Nephron progenitor cell (in vitro differentiated cells): ENCODE measurements around the gene CBX1.

Experiments
- DNase-seq: peaks from one replicate; pipeline ENCODE4 v3.0.0; 2021
- H3K27ac Mint-ChIP-seq: 2 replicates; pipeline ENCODE4 v1.8.0; 2021; ENCODE audit warnings: mild to moderate bottlenecking, moderate library complexity, mixed read lengths
- H3K27me3 Mint-ChIP-seq: 2 replicates; pipeline ENCODE4 v1.8.0; 2021; ENCODE audit warnings: mild to moderate bottlenecking, low read depth, mixed read lengths; ENCODE audit not compliant: poor library complexity
- H3K36me3 Mint-ChIP-seq: 2 replicates; pipeline ENCODE4 v1.8.0; 2021; ENCODE audit warnings: low read depth, mixed read lengths
- H3K4me1 Mint-ChIP-seq: 2 replicates; pipeline ENCODE4 v1.8.0; 2021; ENCODE audit warnings: mixed read lengths
- H3K4me3 Mint-ChIP-seq: 2 replicates; pipeline ENCODE4 v1.8.0; 2021; ENCODE audit warnings: mild to moderate bottlenecking, moderate library complexity, mixed read lengths
- H3K9me3 Mint-ChIP-seq: 2 replicates; pipeline ENCODE4 v1.8.0; 2021; ENCODE audit warnings: mild to moderate bottlenecking, moderate library complexity, mixed read lengths
- CTCF ChIP-seq: fragments of 200-600 bp; sonication (generic); IDR thresholded peaks from 2 replicates; pipeline ENCODE4 v1.5.0; 2021; ENCODE audit warnings: antibody characterized with exemption

Gene CBX1

GRCh38 chr17:48055531-48056245, 45.6 kb downstream of the CBX1 start:
- Mint-ChIP-seq H3K36me3 (peaks cover 55% of the 10 kb centered on the region), H3K27me3 (no peaks in the 10 kb centered on the region), H3K27ac (peak overlapping the region; percentile 93), H3K4me3 (peak overlapping the region; percentile 96), H3K9me3 (no peaks in the 10 kb centered on the region), H3K4me1 (peaks cover 68% of the 10 kb centered on the region)
- no peak for TF ChIP-seq CTCF
- DNase-seq: no peak

- peaks cover 49% of the 10 kb centered on the region for H3K36me3 Mint-ChIP-seq
- H3K27me3 Mint-ChIP-seq: no peaks in the 10 kb centered on the region
- no peak for TF ChIP-seq CTCF
- H3K27ac Mint-ChIP-seq: peak overlapping the region; percentile 97
- no peaks in the 10 kb centered on the region for H3K9me3 Mint-ChIP-seq
- peak overlapping the region; percentile 96 for H3K4me3 Mint-ChIP-seq
- H3K4me1 Mint-ChIP-seq: peaks cover 75% of the 10 kb centered on the region
- DNase-seq: peak; percentile 89
Observed at GRCh38 chr17:48054238-48055185, 46.8 kb downstream of the CBX1 start.

- peak overlapping the region; percentile 96 for H3K4me3 Mint-ChIP-seq
- no peak for TF ChIP-seq CTCF
- no peaks in the 10 kb centered on the region for H3K9me3 Mint-ChIP-seq
- peaks cover 42% of the 10 kb centered on the region for H3K36me3 Mint-ChIP-seq
- no peak for DNase-seq
- H3K27me3 Mint-ChIP-seq: no peaks in the 10 kb centered on the region
- H3K27ac Mint-ChIP-seq: peak overlapping the region; percentile 97
- peaks cover 76% of the 10 kb centered on the region for H3K4me1 Mint-ChIP-seq
Observed at GRCh38 chr17:48053758-48054237, 47.5 kb downstream of the CBX1 start.

GRCh38 chr17:48052956-48053757, 48.1 kb downstream of the CBX1 start:
- H3K27me3 Mint-ChIP-seq: no peaks in the 10 kb centered on the region
- peak; percentile 29 for DNase-seq
- H3K36me3 Mint-ChIP-seq: peaks cover 35% of the 10 kb centered on the region
- peak overlapping the region; percentile 96 for H3K4me3 Mint-ChIP-seq
- peak overlapping the region; percentile 97 for H3K27ac Mint-ChIP-seq
- H3K9me3 Mint-ChIP-seq: no peaks in the 10 kb centered on the region
- peaks cover 78% of the 10 kb centered on the region for H3K4me1 Mint-ChIP-seq
- TF ChIP-seq CTCF: no peak

- Mint-ChIP-seq H3K9me3 (no peaks in the 10 kb centered on the region), H3K27ac (peak overlapping the region; percentile 96), H3K36me3 (peaks cover 24% of the 10 kb centered on the region), H3K4me3 (peak overlapping the region; percentile 96), H3K4me1 (peaks cover 83% of the 10 kb centered on the region), H3K27me3 (no peaks in the 10 kb centered on the region)
- DNase-seq: no peak
- TF ChIP-seq CTCF: no peak
Observed at GRCh38 chr17:48051706-48052486, 49.4 kb downstream of the CBX1 start.
